IPS-20b (cell line): ENCODE results near the gene PTPRN2.

Source experiments
- H3K27ac ChIP-seq: one replicate; pipeline ENCODE4 v1.5.1; 2013; ENCODE audit warnings: low read length
- H3K27me3 ChIP-seq: 2 replicates; pipeline ENCODE4 v1.6.1; 2013; ENCODE audit warnings: mild to moderate bottlenecking, low read length, inconsistent platforms; ENCODE audit not compliant: insufficient read depth
- H3K36me3 ChIP-seq: 2 replicates; pipeline ENCODE4 v1.6.1; 2013; ENCODE audit warnings: low read depth, mild to moderate bottlenecking, inconsistent platforms, low read length, moderate library complexity; ENCODE audit not compliant: insufficient read depth
- H3K4me1 ChIP-seq: 2 replicates; pipeline ENCODE4 v1.6.1; 2013; ENCODE audit warnings: mild to moderate bottlenecking, control low read depth, inconsistent platforms, low read length, moderate library complexity; ENCODE audit not compliant: insufficient read depth
- H3K4me3 ChIP-seq: 2 replicates; pipeline ENCODE4 v1.5.1; 2013; ENCODE audit warnings: mild to moderate bottlenecking, low read length, inconsistent platforms
- H3K9ac ChIP-seq: 2 replicates; pipeline ENCODE4 v1.6.1; 2013; ENCODE audit warnings: low read depth, mild to moderate bottlenecking, inconsistent platforms, low read length, moderate library complexity
- H3K9me3 ChIP-seq: 2 replicates; pipeline ENCODE4 v1.6.1; 2013; ENCODE audit warnings: mild to moderate bottlenecking, low read depth, low read length, inconsistent platforms; ENCODE audit not compliant: insufficient read depth

The PTPRN2 gene

GRCh38 chr7:158080899-158081445 is 506.7 kb downstream of the PTPRN2 start:
- Histone ChIP-seq H3K4me1 (no peaks in the 10 kb centered on the region), H3K9me3 (peaks cover 92% of the 10 kb centered on the region), H3K27me3 (no peaks in the 10 kb centered on the region), H3K4me3 (no peak overlapping the region; the same call in 1 of the 2 replicates), H3K9ac (no peak overlapping the region), H3K36me3 (no peaks in the 10 kb centered on the region), H3K27ac (no peak overlapping the region)

GRCh38 chr7:158077934-158078910 is 509.4 kb downstream of the PTPRN2 start:
- Histone ChIP-seq H3K9me3 (peaks cover 100% of the 10 kb centered on the region), H3K4me1 (no peaks in the 10 kb centered on the region), H3K36me3 (no peaks in the 10 kb centered on the region), H3K27me3 (no peaks in the 10 kb centered on the region), H3K4me3 (no peak overlapping the region), H3K27ac (no peak overlapping the region), H3K9ac (no peak overlapping the region)

GRCh38 chr7:158077151-158077840 is 510.3 kb downstream of the PTPRN2 start:
- H3K27ac ChIP-seq, result no peak overlapping the region
- H3K36me3 ChIP-seq, result no peaks in the 10 kb centered on the region
- H3K4me3 ChIP-seq, result no peak overlapping the region
- no peaks in the 10 kb centered on the region for H3K27me3 ChIP-seq
- H3K4me1 ChIP-seq, result no peaks in the 10 kb centered on the region
- peaks cover 100% of the 10 kb centered on the region for H3K9me3 ChIP-seq
- H3K9ac ChIP-seq, result no peak overlapping the region

DNA sequence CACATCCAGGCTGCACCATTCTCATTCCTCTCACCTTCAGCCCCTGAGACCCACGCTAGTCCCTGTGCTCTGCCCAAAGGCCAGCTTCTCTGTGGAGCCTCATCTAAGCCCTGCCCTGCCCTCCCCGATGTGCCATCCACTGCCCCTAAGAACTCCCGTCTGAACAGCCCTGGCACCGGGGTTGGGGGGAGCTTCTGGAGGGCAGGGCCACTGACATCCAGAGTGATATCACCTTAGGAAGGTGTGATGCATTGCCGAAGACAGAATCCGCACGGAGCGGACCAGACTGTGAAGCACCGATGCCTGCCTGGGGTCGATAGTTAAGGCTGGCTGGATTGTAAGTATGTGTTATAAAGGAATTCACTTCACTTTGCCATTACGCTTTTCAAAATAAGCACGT is 511.0 kb downstream of the PTPRN2 start:
- Histone ChIP-seq H3K4me1 (no peaks in the 10 kb centered on the region), H3K4me3 (no peak overlapping the region), H3K36me3 (no peaks in the 10 kb centered on the region), H3K9ac (no peak overlapping the region), H3K9me3 (peaks cover 100% of the 10 kb centered on the region), H3K27ac (no peak overlapping the region), H3K27me3 (no peaks in the 10 kb centered on the region)

GRCh38 chr7:158076215-158076614 is 511.4 kb downstream of the PTPRN2 start:
- Histone ChIP-seq H3K27ac (no peak overlapping the region), H3K36me3 (no peaks in the 10 kb centered on the region), H3K9me3 (peaks cover 100% of the 10 kb centered on the region)

GRCh38 chr7:158075633-158076001 is 512.0 kb downstream of the PTPRN2 start:
- no peak overlapping the region for H3K4me3 ChIP-seq
- no peaks in the 10 kb centered on the region for H3K36me3 ChIP-seq
- H3K27ac ChIP-seq, result no peak overlapping the region
- no peaks in the 10 kb centered on the region for H3K27me3 ChIP-seq
- H3K9ac ChIP-seq, result no peak overlapping the region
- H3K9me3 ChIP-seq, result peaks cover 100% of the 10 kb centered on the region
- no peaks in the 10 kb centered on the region for H3K4me1 ChIP-seq

More at GRCh38 chr7:158076215-158076614, 511.4 kb downstream of the PTPRN2 start:
- no peak overlapping the region for H3K9ac ChIP-seq
- H3K27me3 ChIP-seq, result no peaks in the 10 kb centered on the region
- H3K4me3 ChIP-seq, result no peak overlapping the region
- no peaks in the 10 kb centered on the region for H3K4me1 ChIP-seq

- Histone ChIP-seq H3K9me3 (peaks cover 100% of the 10 kb centered on the region), H3K27me3 (no peaks in the 10 kb centered on the region), H3K27ac (no peak overlapping the region), H3K36me3 (no peaks in the 10 kb centered on the region), H3K4me3 (no peak overlapping the region), H3K9ac (no peak overlapping the region), H3K4me1 (no peaks in the 10 kb centered on the region)
Observed at GRCh38 chr7:158074896-158075632, 512.6 kb downstream of the PTPRN2 start.

GRCh38 chr7:158073845-158074840 is 513.5 kb downstream of the PTPRN2 start:
- Histone ChIP-seq H3K9ac (no peak overlapping the region), H3K36me3 (no peaks in the 10 kb centered on the region), H3K27me3 (no peaks in the 10 kb centered on the region), H3K4me3 (no peak overlapping the region), H3K9me3 (peaks cover 100% of the 10 kb centered on the region), H3K27ac (no peak overlapping the region), H3K4me1 (no peaks in the 10 kb centered on the region)

GRCh38 chr7:158072991-158073730 is 514.5 kb downstream of the PTPRN2 start:
- Histone ChIP-seq H3K36me3 (no peaks in the 10 kb centered on the region), H3K27ac (no peak overlapping the region), H3K4me3 (no peak overlapping the region), H3K9ac (no peak overlapping the region), H3K4me1 (no peaks in the 10 kb centered on the region), H3K27me3 (no peaks in the 10 kb centered on the region), H3K9me3 (peaks cover 100% of the 10 kb centered on the region)

DNA sequence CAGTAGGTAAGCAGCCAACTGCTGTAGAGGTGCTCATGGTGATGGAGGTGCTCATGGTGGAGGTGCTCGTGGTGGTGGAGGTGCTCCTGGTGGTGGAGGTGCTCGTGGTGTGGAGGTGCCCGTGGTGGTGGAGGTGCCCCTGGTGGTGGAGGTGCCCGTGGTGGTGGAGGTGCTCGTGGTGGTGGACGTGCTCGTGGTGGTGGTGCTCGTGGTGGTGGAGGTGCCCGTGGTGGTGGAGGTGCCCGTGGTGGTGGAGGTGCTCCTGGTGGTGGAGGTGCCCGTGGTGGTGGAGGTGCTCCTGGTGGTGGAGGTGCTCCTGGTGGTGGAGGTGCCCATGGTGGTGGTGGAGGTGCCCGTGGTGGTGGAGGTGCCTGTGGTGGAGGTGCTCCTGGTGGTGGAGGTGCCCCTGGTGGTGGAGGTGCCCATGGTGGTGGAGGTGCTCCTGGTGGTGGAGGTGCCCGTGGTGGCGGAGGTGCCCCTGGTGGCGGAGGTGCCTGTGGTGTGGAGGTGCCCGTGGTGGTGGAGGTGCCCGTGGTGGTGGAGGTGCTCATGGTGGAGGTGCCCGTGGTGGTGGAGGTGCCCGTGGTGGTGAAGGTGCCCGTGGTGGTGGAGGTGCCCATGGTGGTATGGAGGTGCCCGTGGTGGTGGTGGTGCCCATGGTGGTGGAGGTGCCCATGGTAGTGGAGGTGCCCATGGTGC is 517.3 kb downstream of the PTPRN2 start:
- no peaks in the 10 kb centered on the region for H3K27me3 ChIP-seq

More for the DNA sequence above, 517.3 kb downstream of the PTPRN2 start:
- Histone ChIP-seq H3K4me1 (no peaks in the 10 kb centered on the region), H3K4me3 (no peak overlapping the region), H3K9me3 (peaks cover 100% of the 10 kb centered on the region), H3K9ac (no peak overlapping the region), H3K36me3 (no peaks in the 10 kb centered on the region), H3K27ac (no peak overlapping the region)
